HepG2 (cell line): ENCODE results near the gene WSCD1. TPM values are rescaled to one million over a fixed set of nuclear protein-coding genes. Genes with fewer than 3 reads are reported as not detected.

ENCODE experiments used
- ARNT2 ChIP-seq: sonication (generic); formaldehyde crosslinking; IDR thresholded peaks from 2 replicates; pipeline ENCODE4 v1.8.0; 2022; ENCODE audit warnings: mild to moderate bottlenecking, low read depth, missing genetic modification reagents, moderate library complexity
- ATF5 ChIP-seq: sonication (generic); formaldehyde crosslinking; IDR thresholded peaks from 2 replicates; pipeline ENCODE4 v1.4.0; 2020; ENCODE audit warnings: mild to moderate bottlenecking, low read depth, missing genetic modification reagents
- CREB1 ChIP-seq, 2 experiments: fragments of 450-650 bp in 1 of 2; IDR thresholded peaks; 2 replicates each; pipeline ENCODE4 v1.6.1; 2016 to 2017; ENCODE audit warnings: control low read depth in 1 of 2, mild to moderate bottlenecking in 1 of 2, missing compliant biosample characterization in 1 of 2, missing genetic modification characterization in 1 of 2
- EP300 ChIP-seq, 3 experiments: sonication (generic) in 1 of 3; formaldehyde crosslinking in 1 of 3; IDR thresholded peaks; 2 replicates each; pipeline versions ENCODE4 v1.5.1 to v1.6.1; 2011 to 2020; ENCODE audit warnings: low read depth in 2 of 3, low read length in 2 of 3, borderline replicate concordance in 1 of 3, improper control_type of control experiment in 1 of 3, mild to moderate bottlenecking in 1 of 3, missing genetic modification reagents in 1 of 3, moderate library complexity in 1 of 3
- ETV5 ChIP-seq: IDR thresholded peaks from 2 replicates; pipeline ENCODE4 v1.6.1; 2018; ENCODE audit warnings: missing biosample characterization, missing genetic modification reagents, inconsistent platforms, borderline replicate concordance
- FLYWCH1 ChIP-seq: sonication (generic); formaldehyde crosslinking; IDR thresholded peaks from 2 replicates; pipeline ENCODE4 v1.8.1; 2023; ENCODE audit warnings: mild to moderate bottlenecking, missing genetic modification reagents
- GTF2F1 ChIP-seq: fragments of 150-350 bp; IDR thresholded peaks from 2 replicates; pipeline ENCODE4 v1.6.1; 2014; ENCODE audit warnings: low read length
- MAFK ChIP-seq, 2 experiments: IDR thresholded peaks in 1 of 2; conservative IDR thresholded peaks in 1 of 2; 2 replicates each; pipeline ENCODE4 v1.6.1; 2011; ENCODE audit warnings: improper control_type of control experiment in 2 of 2, low read length in 2 of 2
- NR2F6 ChIP-seq, 2 experiments: IDR thresholded peaks; 2 replicates each; pipeline ENCODE4 v1.6.1; 2016; ENCODE audit warnings: antibody characterized with exemption in 1 of 2, mild to moderate bottlenecking in 1 of 2
- NR3C1 ChIP-seq: sonication (generic); formaldehyde crosslinking; IDR thresholded peaks from 2 replicates; pipeline ENCODE4 v1.4.0; 2020; ENCODE audit warnings: missing genetic modification reagents
- PATZ1 ChIP-seq: sonication (generic); formaldehyde crosslinking; IDR thresholded peaks from 2 replicates; pipeline ENCODE4 v1.4.0; 2020; ENCODE audit warnings: missing genetic modification reagents
- PAXIP1 ChIP-seq: sonication (generic); formaldehyde crosslinking; conservative IDR thresholded peaks from 2 replicates; pipeline ENCODE4 v1.4.0; 2020; ENCODE audit warnings: mild to moderate bottlenecking, missing genetic modification reagents, moderate library complexity
- RARA ChIP-seq: IDR thresholded peaks from 2 replicates; pipeline ENCODE4 v1.6.1; 2016; ENCODE audit warnings: missing genetic modification reagents, missing compliant biosample characterization
- SMAD3 ChIP-seq: sonication (generic); formaldehyde crosslinking; IDR thresholded peaks from 2 replicates; pipeline ENCODE4 v1.4.0; 2020; ENCODE audit warnings: missing genetic modification reagents
- SMAD9 ChIP-seq: sonication (generic); formaldehyde crosslinking; IDR thresholded peaks from 2 replicates; pipeline ENCODE4 v1.5.1; 2020; ENCODE audit warnings: mild to moderate bottlenecking, missing genetic modification reagents
- UBTF ChIP-seq: sonication (generic); formaldehyde crosslinking; IDR thresholded peaks from 2 replicates; pipeline ENCODE4 v1.4.0; 2020; ENCODE audit warnings: mild to moderate bottlenecking, missing genetic modification reagents
- ZBTB37 ChIP-seq: sonication (generic); formaldehyde crosslinking; IDR thresholded peaks from 2 replicates; pipeline ENCODE4 v1.4.0; 2020; ENCODE audit warnings: mild to moderate bottlenecking, missing genetic modification reagents
- ZBTB42 ChIP-seq: sonication (generic); formaldehyde crosslinking; IDR thresholded peaks from 2 replicates; pipeline ENCODE4 v1.5.0; 2020; ENCODE audit warnings: mild to moderate bottlenecking, missing genetic modification reagents
- ZNF274 ChIP-seq: sonication (generic); formaldehyde crosslinking; IDR thresholded peaks from 2 replicates; pipeline ENCODE4 v1.5.1; 2020; ENCODE audit warnings: mild to moderate bottlenecking, missing genetic modification reagents
- ZNF556 ChIP-seq: sonication (generic); formaldehyde crosslinking; IDR thresholded peaks from 2 replicates; pipeline ENCODE4 v1.4.0; 2020; ENCODE audit warnings: mild to moderate bottlenecking, missing genetic modification reagents, borderline replicate concordance
- polyA plus RNA-seq, 8 experiments: library from polyadenylated mRNA; depleted of rRNA in 3 of 8; stranded (reverse) in 7 of 8; unstranded in 1 of 8; fragments of >200 nt; fragmentation: Illumina TruSeq in 4 of 8; extraction: Trizol in 4 of 8; gene quantifications; 2 replicates each; pipeline versions ENCODE4 v1.2.1 to v1.2.3, GENCODE V29; 2011 to 2016; ENCODE audit warnings: low read depth in 4 of 8, missing spikeins in 1 of 8, mixed read lengths in 1 of 8; ENCODE audit not compliant: insufficient read depth in 1 of 8
- total RNA-seq, 5 experiments: library from RNA; depleted of rRNA; stranded (reverse); fragments of >200 nt; fragmentation: Illumina TruSeq; extraction: Trizol; gene quantifications; 2 replicates each; pipeline ENCODE4 v1.2.3, GENCODE V29; 2016; ENCODE audit warnings: low read depth in 1 of 5

Gene WSCD1
- total and polyA plus RNA-seq, 2 of the 13 experiments (the other 11 are each of a cell fraction or from before 2014, with no cell fraction given), result 0.24 to 2.7 TPM

- TF ChIP-seq ZBTB42 (CRISPR knock-in tag), result no peak
- no peak for TF ChIP-seq ZBTB37 (CRISPR knock-in tag)
- no peak for TF ChIP-seq EP300 (IDR thresholded peaks at IDR 0.05; ENCODE audit: low read depth in 2 of 2, low read length in 2 of 2)
- no peak for TF ChIP-seq EP300 (CRISPR knock-in tag; IDR thresholded peaks at IDR 0.05; ENCODE audit: borderline replicate concordance)
- TF ChIP-seq RARA (CRISPR knock-in tag), result peak; percentile 69
- no peak for TF ChIP-seq FLYWCH1 (CRISPR knock-in tag)
- no peak for TF ChIP-seq ETV5 (CRISPR knock-in tag)
- TF ChIP-seq PATZ1 (CRISPR knock-in tag), result no peak
- TF ChIP-seq ZNF274 (CRISPR knock-in tag), result no peak
- no peak; the same call in none of the 2 replicates for TF ChIP-seq PAXIP1
- TF ChIP-seq NR2F6 (IDR thresholded peaks at IDR 0.05), result peak; percentile 61
- no peak for TF ChIP-seq NR2F6 (CRISPR knock-in tag; IDR thresholded peaks at IDR 0.05)
- TF ChIP-seq UBTF (CRISPR knock-in tag), result 0 out of 2 replicates have a peak, but pooled peaks have one; percentile 28
- TF ChIP-seq SMAD9 (CRISPR knock-in tag), result no peak
- no peak for TF ChIP-seq ATF5
- TF ChIP-seq ARNT2 (CRISPR knock-in tag), result no peak
- no peak for TF ChIP-seq MAFK (conservative IDR thresholded peaks at IDR 0.05 in 1 of 2, IDR thresholded peaks at IDR 0.05 in 1 of 2; ENCODE audit: low read length in 2 of 2)
- peak; percentile 47; the same call in 1 of the 2 replicates for TF ChIP-seq CREB1 (IDR thresholded peaks at IDR 0.05)
- no peak for TF ChIP-seq CREB1 (CRISPR knock-in tag; IDR thresholded peaks at IDR 0.05)
- peak; percentile 19; the same call in 1 of the 2 replicates for TF ChIP-seq ZNF556 (CRISPR knock-in tag)
- no peak for TF ChIP-seq SMAD3
- no peak for TF ChIP-seq GTF2F1
- no peak for TF ChIP-seq NR3C1 (CRISPR knock-in tag)
Observed at GRCh38 chr17:6040504-6040903, 29.7 kb upstream of the WSCD1 start (continued).
